Brain microvascular endothelial cell (primary cell): ENCODE results near the gene CPN2.

Experiments
- DNase-seq: peaks from one replicate; pipeline ENCODE4 v3.0.0-alpha.2; 2020
- H3K27ac ChIP-seq: fragments of 250-450 bp; sonication (Bioruptor Pico); 2 replicates; pipeline ENCODE4 v1.5.1; 2020; ENCODE audit warnings: mild to moderate bottlenecking, moderate library complexity
- H3K27me3 ChIP-seq: fragments of 250-450 bp; sonication (Bioruptor Pico); replicated peaks from 2 replicates; pipeline ENCODE4 v1.5.1; 2020; ENCODE audit warnings: mild to moderate bottlenecking
- H3K36me3 ChIP-seq: fragments of 250-450 bp; sonication (Bioruptor Pico); replicated peaks from 2 replicates; pipeline ENCODE4 v1.5.1; 2020; ENCODE audit warnings: mild to moderate bottlenecking
- H3K4me3 ChIP-seq: 2 replicates; pipeline ENCODE4 v1.5.1; 2011; ENCODE audit warnings: low read depth, mild to moderate bottlenecking, control low read depth, low read length, moderate library complexity
- CTCF ChIP-seq: IDR thresholded peaks from 2 replicates; pipeline ENCODE4 v1.5.1; 2011; ENCODE audit warnings: low read depth, mild to moderate bottlenecking, moderate library complexity, low read length, control low read depth, inconsistent platforms; ENCODE audit errors: missing control alignments
- in situ Hi-C: cut with HindIII; loops from 2 replicates; pipeline ENCODE4 v1.10.0; 2017; ENCODE audit warnings: low sequenced_read_pairs, low pct_ligation_motif_present

Gene CPN2

GRCh38 chr3:194355379-194355778 lies 4.3 kb upstream of the CPN2 start:
- no peak for TF ChIP-seq CTCF
- in situ Hi-C loops = no loop called here
- H3K4me3 ChIP-seq = no peak overlapping the region
- no peak overlapping the region for H3K27ac ChIP-seq
- H3K36me3 ChIP-seq = no peaks in the 10 kb centered on the region
- DNase-seq = no peak
- peaks cover 7% of the 10 kb centered on the region for H3K27me3 ChIP-seq

- DNase-seq = no peak
- in situ Hi-C loops = no loop called here
- H3K36me3 ChIP-seq = no peaks in the 10 kb centered on the region
- no peak overlapping the region for H3K27ac ChIP-seq
- no peak for TF ChIP-seq CTCF
- H3K4me3 ChIP-seq = no peak overlapping the region
- H3K27me3 ChIP-seq = peaks cover 7% of the 10 kb centered on the region
Observed at GRCh38 chr3:194354315-194354714, 3.2 kb upstream of the CPN2 start.

- Histone ChIP-seq H3K36me3 (no peaks in the 10 kb centered on the region), H3K4me3 (no peak overlapping the region), H3K27ac (no peak overlapping the region), H3K27me3 (peaks cover 4% of the 10 kb centered on the region)
- DNase-seq = no peak
- no peak for TF ChIP-seq CTCF
- in situ Hi-C loops = no loop called here
Observed at GRCh38 chr3:194352667-194353246, 1.6 kb upstream of the CPN2 start.

GRCh38 chr3:194351952-194352536 lies 916 bp upstream of the CPN2 start:
- in situ Hi-C loops = no loop called here
- DNase-seq = no peak
- H3K4me3 ChIP-seq = no peak overlapping the region

DNA sequence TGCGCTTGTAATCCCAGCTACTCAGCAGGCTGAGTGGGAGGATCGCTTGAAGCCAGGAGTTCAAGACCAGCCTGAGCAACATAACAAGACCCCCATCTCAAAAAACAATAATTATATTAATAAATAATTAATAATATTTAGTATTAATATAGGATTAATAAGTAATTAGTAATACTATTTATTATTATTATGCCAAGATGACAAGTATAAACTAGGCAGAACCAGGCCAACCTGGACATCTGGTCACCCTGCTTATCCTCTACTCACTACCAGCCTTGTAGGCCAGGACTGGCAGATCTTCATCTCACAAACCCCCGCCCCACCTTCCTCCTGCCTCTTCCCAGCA lies 429 bp downstream of the CPN2 start:
- TF ChIP-seq CTCF = no peak
- H3K27ac ChIP-seq = no peak overlapping the region
- peaks cover 3% of the 10 kb centered on the region for H3K27me3 ChIP-seq
- in situ Hi-C loops = no loop called here
- H3K36me3 ChIP-seq = no peaks in the 10 kb centered on the region
- DNase-seq = no peak
- no peak overlapping the region for H3K4me3 ChIP-seq

More at GRCh38 chr3:194351952-194352536, 916 bp upstream of the CPN2 start:
- Histone ChIP-seq H3K27me3 (no peaks in the 10 kb centered on the region), H3K27ac (no peak overlapping the region), H3K36me3 (no peaks in the 10 kb centered on the region)
- TF ChIP-seq CTCF = no peak

DNA sequence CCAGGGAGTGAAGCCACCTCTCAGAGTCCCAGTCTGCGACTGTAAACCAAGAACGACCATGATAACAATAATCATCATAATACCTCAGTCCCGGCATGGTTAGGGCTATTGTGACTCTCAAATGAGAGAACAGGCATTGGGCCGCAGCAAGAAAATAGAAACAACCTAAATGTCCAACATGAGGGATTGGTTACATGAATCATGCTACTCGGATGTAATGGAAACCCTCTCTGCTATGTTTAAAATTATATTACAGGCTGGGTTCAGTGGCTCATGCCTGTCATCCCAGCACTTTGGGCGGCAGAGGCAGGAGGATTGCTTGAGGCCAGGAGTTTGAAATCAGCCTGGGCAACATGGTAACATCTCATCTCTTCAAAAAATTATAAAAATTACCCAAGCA lies 2.8 kb downstream of the CPN2 start:
- in situ Hi-C loops = no loop called here
- DNase-seq = no peak
- H3K27ac ChIP-seq = no peak overlapping the region
- TF ChIP-seq CTCF = no peak
- H3K4me3 ChIP-seq = no peak overlapping the region
- no peaks in the 10 kb centered on the region for H3K36me3 ChIP-seq
- peaks cover 4% of the 10 kb centered on the region for H3K27me3 ChIP-seq
